SK-N-SH (cell line): ENCODE measurements around the gene EEF1AKMT3. TPM values are rescaled to one million over a fixed set of nuclear protein-coding genes. Genes with fewer than 3 reads are reported as not detected.
A peak's percentile ranks its signal among the peaks of the same experiment; 100 is the strongest.

Experiments
- CTCF ChIA-PET: fragments of 300-600, 350-600 bp; formaldehyde crosslinking; extraction: SDS; loops from one replicate; lab custom pipeline; 2021; lab: Yijun Ruan, JAX
- POLR2A ChIA-PET: fragments of 350-600 bp; sonication (Branson Sonifier 250); formaldehyde crosslinking; extraction: SDS; loops from one replicate; lab custom pipeline; 2020; ENCODE audit warnings: antibody characterized with exemption, inconsistent platforms; lab: Yijun Ruan, JAX
- DNase-seq: peaks from one replicate; pipeline ENCODE4 v3.0.0; 2012
- H2AFZ ChIP-seq: fragments of 200-600 bp; sonication (generic); 2 replicates; pipeline ENCODE4 v1.8.1; 2016; ENCODE audit warnings: antibody characterized with exemption, mild to moderate bottlenecking, low read depth
- H3F3A ChIP-seq: fragments of 200-600 bp; sonication (generic); replicated peaks from 2 replicates; pipeline ENCODE3; 2016; ENCODE audit warnings: antibody characterized with exemption, mild to moderate bottlenecking; ENCODE audit not compliant: insufficient read depth
- H3K27ac ChIP-seq, 2 experiments: fragments of 200-500 bp in 1 of 2; fragments of 200-600 bp in 1 of 2; sonication (Bioruptor generic) in 1 of 2; sonication (generic), shearing (Covaris generic) in 1 of 2; 2 replicates each; pipeline versions ENCODE4 v1.5.1 to v1.6.1; 2014 to 2016; ENCODE audit warnings: low read depth in 2 of 2, inconsistent platforms in 1 of 2, low read length in 1 of 2, mild to moderate bottlenecking in 1 of 2, mixed read lengths in 1 of 2
- H3K27me3 ChIP-seq: fragments of 200-600 bp; sonication (generic), shearing (Covaris generic); 2 replicates; pipeline ENCODE4 v1.6.1; 2016; ENCODE audit warnings: mixed run types; ENCODE audit not compliant: insufficient read depth
- H3K36me3 ChIP-seq, 2 experiments: fragments of 200-500 bp in 1 of 2; fragments of 200-600 bp in 1 of 2; sonication (Bioruptor generic) in 1 of 2; sonication (generic) in 1 of 2; replicated peaks in 1 of 2; 2 replicates each; pipeline versions ENCODE3 to v1.5.1; 2014 to 2016; ENCODE audit warnings: low read length in 1 of 2, mild to moderate bottlenecking in 1 of 2; ENCODE audit not compliant: insufficient read depth in 2 of 2, control insufficient read depth in 1 of 2
- H3K4me1 ChIP-seq, 2 experiments: fragments of 200-500 bp in 1 of 2; fragments of 200-600 bp in 1 of 2; sonication (Bioruptor generic) in 1 of 2; sonication (generic), shearing (Covaris generic) in 1 of 2; 2 replicates each; pipeline versions ENCODE4 v1.5.1 to v1.6.1; 2014 to 2016; ENCODE audit warnings: low read depth in 1 of 2, low read length in 1 of 2, mixed run types in 1 of 2; ENCODE audit not compliant: insufficient read depth in 2 of 2, control insufficient read depth in 1 of 2
- H3K4me2 ChIP-seq: fragments of 200-600 bp; sonication (generic), shearing (Covaris generic); 2 replicates; pipeline ENCODE4 v1.6.1; 2017; ENCODE audit warnings: mixed run types
- H3K4me3 ChIP-seq, 2 experiments: fragments of 200-500 bp in 1 of 2; fragments of 200-600 bp in 1 of 2; sonication (Bioruptor generic) in 1 of 2; sonication (generic), shearing (Covaris generic) in 1 of 2; 2 replicates each; pipeline versions ENCODE4 v1.5.1 to v1.8.1; 2014 to 2016; ENCODE audit warnings: low read depth in 2 of 2, inconsistent platforms in 1 of 2, low read length in 1 of 2, mild to moderate bottlenecking in 1 of 2, mixed read lengths in 1 of 2, moderate library complexity in 1 of 2
- H3K79me2 ChIP-seq: fragments of 200-600 bp; sonication (generic); 2 replicates; pipeline ENCODE4 v1.8.1; 2017; ENCODE audit warnings: mild to moderate bottlenecking; ENCODE audit not compliant: insufficient read depth
- H3K9ac ChIP-seq: fragments of 200-600 bp; sonication (generic); 2 replicates; pipeline ENCODE4 v1.6.1; 2017; ENCODE audit warnings: mixed run types
- H3K9me2 ChIP-seq: fragments of 200-600 bp; sonication (generic); 2 replicates; pipeline ENCODE4 v1.6.1; 2017; ENCODE audit warnings: mixed run types
- H3K9me3 ChIP-seq: fragments of 200-600 bp; sonication (generic); 2 replicates; pipeline ENCODE4 v1.6.1; 2017; ENCODE audit warnings: mixed run types, mild to moderate bottlenecking, moderate library complexity
- H4K20me1 ChIP-seq: fragments of 200-600 bp; sonication (generic); 2 replicates; pipeline ENCODE4 v1.6.1; 2017; ENCODE audit warnings: mild to moderate bottlenecking, mixed run types; ENCODE audit not compliant: insufficient read depth
- CTCF ChIP-seq: fragments of 200-600 bp; sonication (generic); IDR thresholded peaks from 2 replicates; pipeline ENCODE4 v1.6.1; 2017; ENCODE audit warnings: antibody characterized with exemption, mild to moderate bottlenecking, moderate library complexity
- EP300 ChIP-seq, 2 experiments: IDR thresholded peaks; 2 replicates each; pipeline versions ENCODE4 v1.4.0 to v1.6.1; 2012; ENCODE audit warnings: borderline replicate concordance in 1 of 2, low read depth in 1 of 2, low read length in 1 of 2
- FOXJ3 ChIP-seq: sonication (generic); formaldehyde crosslinking; IDR thresholded peaks from 2 replicates; pipeline ENCODE4 v1.5.1; 2020; ENCODE audit warnings: mild to moderate bottlenecking, missing genetic modification reagents
- RFX5 ChIP-seq: IDR thresholded peaks from 2 replicates; pipeline ENCODE4 v1.6.1; 2012; ENCODE audit warnings: mild to moderate bottlenecking, improper control_type of control experiment, low read length
- TAF1 ChIP-seq: IDR thresholded peaks from 2 replicates; pipeline ENCODE4 v1.6.1; 2012; ENCODE audit warnings: low read depth, mild to moderate bottlenecking, low read length, moderate library complexity, borderline replicate concordance
- TCF12 ChIP-seq: IDR thresholded peaks from 2 replicates; pipeline ENCODE4 v1.4.0; 2012
- TEAD4 ChIP-seq: IDR thresholded peaks from 2 replicates; pipeline ENCODE4 v1.4.0; 2012; ENCODE audit warnings: mild to moderate bottlenecking, borderline replicate concordance; ENCODE audit not compliant: insufficient read depth
- USF1 ChIP-seq: IDR thresholded peaks from 2 replicates; pipeline ENCODE4 v1.4.0; 2012; ENCODE audit warnings: low read depth, borderline replicate concordance
- USF2 ChIP-seq: fragments of 150-350 bp; IDR thresholded peaks from 2 replicates; pipeline ENCODE4 v1.6.1; 2017; ENCODE audit warnings: antibody characterized with exemption, low read length, low read depth, borderline replicate concordance
- ZBTB33 ChIP-seq: IDR thresholded peaks from 2 replicates; pipeline ENCODE4 v1.4.0; 2012; ENCODE audit warnings: low read depth, borderline replicate concordance
- WGBS: methylation state at CpG from one replicate; pipeline ENCODE4 v1.1.6; 2017; ENCODE audit warnings: low lambda C conversion rate; 5-methylcytosine and 5-hydroxymethylcytosine counted together
- polyA plus RNA-seq, 3 experiments: library from polyadenylated mRNA; depleted of rRNA; stranded (reverse); fragments of >200 nt; gene quantifications; 2 replicates each; pipeline ENCODE4 v1.2.3, GENCODE V29; 2012

EEF1AKMT3 gene
- polyA plus RNA-seq, 1 of the 3 experiments (the other 2 are of a cell fraction): 10.3 TPM

- no peak for TF ChIP-seq ZBTB33
Observed at GRCh38 chr12:57736741-57737466, 35.5 kb upstream of the EEF1AKMT3 start (continued).

DNA sequence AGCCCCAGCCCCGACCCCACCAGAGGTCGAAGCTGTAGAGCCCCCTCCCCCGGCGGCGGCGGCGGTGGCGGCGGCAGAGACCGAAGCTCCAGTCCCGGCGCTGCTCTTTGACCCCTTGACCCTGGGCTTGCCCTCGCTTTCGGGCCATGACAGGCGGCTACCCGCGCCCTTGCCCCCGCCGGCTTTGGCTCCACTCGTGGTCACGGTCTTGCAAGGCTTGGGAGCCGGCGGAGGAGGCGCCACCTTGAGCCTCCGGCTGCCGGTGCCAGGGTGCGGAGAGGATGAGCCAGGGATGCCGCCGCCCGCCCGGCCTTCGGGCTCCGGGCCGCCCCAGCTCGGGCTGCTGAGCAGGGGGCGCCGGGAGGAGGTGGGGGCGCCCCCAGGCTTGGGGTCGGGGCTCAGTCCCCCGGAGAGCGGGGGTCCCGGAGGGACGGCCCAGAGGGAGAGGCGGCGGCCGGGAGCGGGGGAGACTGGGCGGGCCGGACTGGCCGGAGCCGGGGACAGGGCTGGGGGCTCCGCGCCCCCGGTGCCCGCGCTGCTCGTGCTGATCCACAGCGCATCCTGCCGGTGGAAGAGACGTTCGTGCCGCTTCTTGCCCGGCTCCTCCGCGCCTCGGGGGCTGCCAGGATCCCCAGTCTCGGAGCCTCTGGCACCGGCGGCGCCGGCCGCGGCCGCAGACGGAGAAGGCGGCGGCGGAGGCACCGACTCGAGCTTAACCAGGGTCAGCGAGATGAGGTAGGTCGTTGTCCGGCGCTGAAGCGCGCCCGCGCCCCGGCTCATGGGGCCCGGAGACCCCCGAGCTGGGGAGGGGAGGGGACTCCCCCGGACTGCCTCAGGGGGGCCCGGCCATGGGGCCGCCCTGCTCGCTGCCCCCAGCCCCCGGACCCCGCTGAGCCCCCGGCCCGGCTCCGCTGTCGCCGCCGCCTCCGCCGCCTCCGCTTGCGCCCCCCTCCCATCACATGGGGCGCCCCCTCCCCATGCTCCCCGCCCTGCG, 34.6 kb upstream of the EEF1AKMT3 start:
- WGBS: 44% methylated on average over 16 of the region's 110 CpGs
- peaks cover 0 to 2% of the 10 kb centered on the region in 2 experiments for H3K36me3 ChIP-seq
- H3K4me1 ChIP-seq: peaks cover 0 to 29% of the 10 kb centered on the region in 2 experiments; a peak in 2 of 4 replicates
- peaks cover 18% of the 10 kb centered on the region for H3F3A ChIP-seq
- H3K27ac ChIP-seq: no peak overlapping the region; a peak in 1 of 4 replicates
- ChIA-PET CTCF (interaction anchor here (0.7 to 7.1 kb wide), 17 partner anchors 13 to 168 kb away, joined by 3 to 133 read pairs (median 5); partner anchors contain the start of genes B4GALNT1, CDK4 and CYP27B1), POLR2A (interaction anchor here (0.5 to 2.6 kb wide), 3 partner anchors 12 to 249 kb away, joined by 3 to 21 read pairs (median 5); partner anchors contain the start of gene CDK4)
- H3K9me3 ChIP-seq: no peaks in the 10 kb centered on the region
- peak overlapping the region; percentile 55 for H3K9ac ChIP-seq
- H3K4me3 ChIP-seq: peak overlapping the region; percentile 63 to 68
- no peaks in the 10 kb centered on the region for H3K27me3 ChIP-seq
- TF ChIP-seq CTCF: peak; percentile 49
- TF ChIP-seq FOXJ3 (CRISPR knock-in tag): no peak
- TF ChIP-seq, all 33 proteins: peak for 1
- H4K20me1 ChIP-seq: no peaks in the 10 kb centered on the region
- DNase-seq: peak; percentile 84
- peak overlapping the region; percentile 87 for H3K4me2 ChIP-seq
- H2AFZ ChIP-seq: peak overlapping the region; percentile 59; the same call in 1 of the 2 replicates
- no peaks in the 10 kb centered on the region for H3K9me2 ChIP-seq
- H3K79me2 ChIP-seq: no peaks in the 10 kb centered on the region

GRCh38 chr12:57738661-57739237, 33.7 kb upstream of the EEF1AKMT3 start, which contains the start of gene AGAP2:
AGAP2 (minus strand) TSS chr12:57738742; CDS start chr12:57738246, 496 bp downstream.
- H3K4me3 ChIP-seq: peak within 1 kb of the TSS; percentile 63 to 68
- H4K20me1 ChIP-seq: no peaks in the 10 kb centered on the region
- H2AFZ ChIP-seq: peak within 1 kb of the TSS; percentile 63; the same call in 1 of the 2 replicates
- H3K27ac ChIP-seq: peak within 1 kb of the TSS in 1 of 2 experiments; percentile 78; a peak in 2 of 4 replicates
- peak within 1 kb of the TSS; percentile 55 for H3K9ac ChIP-seq
- 3% methylated on average over 34 of the region's 36 CpGs for WGBS
- H3K4me1 ChIP-seq: peaks cover 0 to 29% of the 10 kb centered on the region in 2 experiments; a peak in 2 of 4 replicates
- ChIA-PET POLR2A (no interaction called here), CTCF (interaction anchor here (0.8 to 7.1 kb wide), 7 partner anchors 12 to 156 kb away, joined by 3 to 133 read pairs (median 5); partner anchors contain the start of gene B4GALNT1)
- peak within 1 kb of the TSS; percentile 87 for H3K4me2 ChIP-seq
- peak; percentile 91 for DNase-seq
- peaks cover 17% of the 10 kb centered on the region for H3F3A ChIP-seq
- H3K36me3 ChIP-seq: peaks cover 0 to 2% of the 10 kb centered on the region in 2 experiments
- no peaks in the 10 kb centered on the region for H3K9me2 ChIP-seq
- H3K9me3 ChIP-seq: no peaks in the 10 kb centered on the region
- no peaks in the 10 kb centered on the region for H3K79me2 ChIP-seq
- no peaks in the 10 kb centered on the region for H3K27me3 ChIP-seq
- TF ChIP-seq ZBTB33: no peak
- no peak for TF ChIP-seq USF1
- TF ChIP-seq EP300 (IDR thresholded peaks at IDR 0.05; ENCODE audit: borderline replicate concordance in 1 of 2, low read depth in 1 of 2, low read length in 1 of 2): no peak
- peak; percentile 16; the same call in 1 of the 2 replicates for TF ChIP-seq TAF1
- peak; percentile 81 for TF ChIP-seq RFX5
- TF ChIP-seq USF2: no peak
- no peak for TF ChIP-seq TCF12
- no peak for TF ChIP-seq TEAD4
